ENCODE measurements around the gene ZNF507.

ZNF507 gene

DNA sequence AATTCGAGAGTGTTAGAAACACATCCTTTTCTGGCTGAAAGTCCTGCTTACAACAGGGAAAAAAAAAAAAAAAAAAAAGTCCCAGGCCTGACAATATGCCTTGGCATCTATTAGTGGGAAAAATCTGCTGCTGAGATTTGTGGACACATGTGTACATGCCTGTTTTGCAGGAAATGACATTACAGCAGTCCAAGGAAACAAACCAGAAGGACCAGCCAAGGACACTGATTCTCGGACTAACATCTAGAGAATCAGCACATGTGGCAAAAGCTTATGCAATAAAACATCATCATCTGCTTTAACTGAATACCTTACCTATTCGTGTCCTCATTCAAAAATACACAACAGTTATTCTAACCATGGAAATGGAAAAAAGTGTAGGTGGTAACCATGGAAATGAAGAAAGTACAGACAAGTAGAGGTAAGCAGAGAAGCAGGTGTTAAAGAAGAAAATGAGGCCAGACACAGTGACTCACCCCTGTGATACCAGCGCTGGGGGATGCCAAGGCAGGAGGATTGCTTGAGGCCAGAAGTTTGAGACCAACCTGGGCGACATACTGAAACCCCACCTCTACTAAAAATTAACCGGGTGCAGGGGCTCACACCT lies 50.7 kb downstream of the ZNF507 start:
- H3K4me1 ChIP-seq (ENCODE audit: insufficient read depth, low read length) = no peaks in the 10 kb centered on the region
- no peaks in the 10 kb centered on the region for H3K9me3 ChIP-seq (ENCODE audit: low read length)
- no peaks in the 10 kb centered on the region for H3K27me3 ChIP-seq (ENCODE audit: insufficient read depth, low read length)
- no peak overlapping the region for H2AFZ ChIP-seq (ENCODE audit: low read depth, low read length)
- no peak overlapping the region for H3K4me3 ChIP-seq (ENCODE audit: low read length)
- H3K36me3 ChIP-seq (ENCODE audit: insufficient read depth, low read length) = no peaks in the 10 kb centered on the region

DNA sequence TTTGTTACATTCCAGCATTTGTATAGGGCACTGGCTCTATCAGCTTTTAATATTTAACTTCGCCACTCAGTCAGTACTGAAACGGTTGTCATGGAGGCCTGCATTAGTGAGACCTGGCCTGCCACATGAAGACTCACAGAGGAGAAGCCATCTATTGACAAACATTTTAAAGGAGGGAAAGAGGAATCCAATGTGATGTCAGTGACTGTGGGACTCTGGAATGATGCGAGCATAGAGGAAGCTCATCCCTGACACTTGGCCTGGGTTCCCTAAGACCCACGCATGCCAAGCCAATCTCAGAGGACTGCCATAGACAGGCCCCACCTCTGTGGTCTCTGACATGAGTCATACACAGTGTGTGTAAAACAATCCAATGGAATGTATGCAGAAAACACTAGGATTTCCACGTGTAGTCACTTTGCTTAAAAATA lies 52.3 kb downstream of the ZNF507 start:
- H3K27me3 ChIP-seq (ENCODE audit: insufficient read depth, low read length) = no peaks in the 10 kb centered on the region
- H3K4me1 ChIP-seq (ENCODE audit: insufficient read depth, low read length) = no peaks in the 10 kb centered on the region
- no peaks in the 10 kb centered on the region for H3K36me3 ChIP-seq (ENCODE audit: insufficient read depth, low read length)
- no peak overlapping the region for H3K4me3 ChIP-seq (ENCODE audit: low read length)
- H2AFZ ChIP-seq (ENCODE audit: low read depth, low read length) = no peak overlapping the region
- H3K9me3 ChIP-seq (ENCODE audit: low read length) = no peaks in the 10 kb centered on the region

DNA sequence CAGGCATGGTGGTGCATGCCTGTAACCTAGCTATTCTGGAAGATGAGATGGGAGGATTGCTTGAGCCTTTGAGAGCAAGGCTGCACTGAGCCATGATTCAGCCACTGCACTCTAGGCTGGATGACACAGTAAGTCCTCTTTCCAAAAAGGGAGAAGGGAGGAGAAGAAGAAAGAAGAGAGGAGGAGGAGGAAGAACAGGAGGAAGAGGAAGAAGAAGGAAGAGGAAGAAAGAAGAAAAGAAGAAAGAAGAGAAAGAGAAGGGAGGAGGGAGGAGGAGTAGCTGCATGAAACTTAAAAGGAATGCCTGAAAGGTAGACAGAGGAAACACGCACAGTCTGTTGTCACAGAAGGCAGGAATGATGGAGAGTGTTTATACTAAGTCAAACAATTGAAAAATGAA lies 56.6 kb downstream of the ZNF507 start:
- no peaks in the 10 kb centered on the region for H3K36me3 ChIP-seq (ENCODE audit: insufficient read depth, low read length)
- no peak overlapping the region for H3K4me3 ChIP-seq (ENCODE audit: low read length)
- H2AFZ ChIP-seq (ENCODE audit: low read depth, low read length) = no peak overlapping the region
- H3K27me3 ChIP-seq (ENCODE audit: insufficient read depth, low read length) = no peaks in the 10 kb centered on the region
- H3K9me3 ChIP-seq (ENCODE audit: low read length) = no peaks in the 10 kb centered on the region
- peaks cover 18% of the 10 kb centered on the region for H3K4me1 ChIP-seq (ENCODE audit: insufficient read depth, low read length)

DNA sequence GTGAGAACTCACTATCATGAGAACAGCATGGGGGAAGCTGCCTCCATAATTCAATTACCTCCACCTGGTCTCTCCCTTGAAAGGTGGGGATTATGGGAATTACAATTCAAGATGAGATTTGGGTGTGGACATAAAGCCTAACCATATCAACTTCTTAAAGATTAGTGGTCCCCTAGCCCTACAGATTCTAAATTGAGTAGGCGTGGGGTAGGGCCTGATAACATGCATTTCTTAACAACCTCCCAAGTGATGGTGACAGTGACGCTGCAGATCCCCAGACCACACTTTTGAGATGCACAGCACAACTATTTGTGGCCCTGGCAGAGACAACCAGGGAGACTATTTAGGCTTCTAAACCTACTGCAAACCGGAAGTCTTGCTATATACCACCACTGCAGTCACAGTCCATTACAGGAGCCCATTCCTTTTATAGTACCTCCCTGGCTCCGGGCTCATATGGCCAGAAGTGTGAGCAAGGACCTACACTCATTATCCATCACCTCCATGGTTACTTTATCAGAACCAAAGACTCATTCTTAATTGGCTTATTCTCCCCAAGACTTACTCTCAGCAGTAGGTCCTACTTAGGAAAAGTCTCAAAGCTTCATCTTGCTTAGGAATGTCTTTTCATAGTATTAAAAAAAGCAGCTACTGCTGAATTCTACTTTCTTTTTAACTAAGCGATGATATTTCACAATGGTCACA lies 58.0 kb downstream of the ZNF507 start:
- Histone ChIP-seq H3K4me1 (ENCODE audit: insufficient read depth, low read length) (peaks cover 21% of the 10 kb centered on the region), H3K27me3 (ENCODE audit: insufficient read depth, low read length) (no peaks in the 10 kb centered on the region), H3K4me3 (ENCODE audit: low read length) (no peak overlapping the region), H2AFZ (ENCODE audit: low read depth, low read length) (no peak overlapping the region), H3K9me3 (ENCODE audit: low read length) (no peaks in the 10 kb centered on the region), H3K36me3 (ENCODE audit: insufficient read depth, low read length) (peaks cover 7% of the 10 kb centered on the region)

DNA sequence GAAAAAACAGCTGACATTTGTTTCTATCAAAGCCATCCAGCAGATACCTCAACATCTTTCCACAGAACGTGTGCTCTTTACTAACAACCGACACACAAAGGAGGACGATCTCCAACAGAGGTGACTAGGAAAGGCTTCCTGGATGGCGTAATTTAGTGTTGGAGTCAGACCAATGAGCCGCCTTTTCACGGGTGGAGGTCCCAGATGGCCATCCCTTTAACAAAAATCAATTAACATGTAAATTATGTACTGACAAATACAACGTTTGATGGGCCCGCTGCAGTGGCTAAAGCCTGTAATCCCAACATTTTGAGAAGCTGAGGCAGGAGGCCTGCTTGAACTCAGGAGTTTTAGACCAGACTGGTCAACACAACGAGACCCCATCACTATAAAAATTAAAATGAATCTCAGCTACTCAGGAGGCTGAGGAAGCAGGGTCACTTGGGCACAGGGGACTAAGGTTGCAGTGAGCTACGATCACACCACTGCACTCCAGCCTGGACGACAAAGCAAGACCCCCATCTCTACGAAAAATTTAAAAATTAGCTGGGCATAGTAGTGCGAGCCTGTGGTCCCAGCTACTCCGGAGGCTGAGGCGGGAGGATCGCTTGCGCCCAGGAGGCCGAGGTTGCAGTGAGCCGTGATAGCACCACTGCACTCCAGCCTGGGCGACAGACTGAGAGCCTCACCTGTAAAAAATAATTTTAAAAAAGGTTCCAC lies 59.0 kb downstream of the ZNF507 start:
- Histone ChIP-seq H3K9me3 (ENCODE audit: low read length) (no peaks in the 10 kb centered on the region), H2AFZ (ENCODE audit: low read depth, low read length) (peak overlapping the region; percentile 65), H3K4me1 (ENCODE audit: insufficient read depth, low read length) (peaks cover 21% of the 10 kb centered on the region), H3K36me3 (ENCODE audit: insufficient read depth, low read length) (peaks cover 16% of the 10 kb centered on the region), H3K4me3 (ENCODE audit: low read length) (peak overlapping the region; percentile 96), H3K27me3 (ENCODE audit: insufficient read depth, low read length) (no peaks in the 10 kb centered on the region)

DNA sequence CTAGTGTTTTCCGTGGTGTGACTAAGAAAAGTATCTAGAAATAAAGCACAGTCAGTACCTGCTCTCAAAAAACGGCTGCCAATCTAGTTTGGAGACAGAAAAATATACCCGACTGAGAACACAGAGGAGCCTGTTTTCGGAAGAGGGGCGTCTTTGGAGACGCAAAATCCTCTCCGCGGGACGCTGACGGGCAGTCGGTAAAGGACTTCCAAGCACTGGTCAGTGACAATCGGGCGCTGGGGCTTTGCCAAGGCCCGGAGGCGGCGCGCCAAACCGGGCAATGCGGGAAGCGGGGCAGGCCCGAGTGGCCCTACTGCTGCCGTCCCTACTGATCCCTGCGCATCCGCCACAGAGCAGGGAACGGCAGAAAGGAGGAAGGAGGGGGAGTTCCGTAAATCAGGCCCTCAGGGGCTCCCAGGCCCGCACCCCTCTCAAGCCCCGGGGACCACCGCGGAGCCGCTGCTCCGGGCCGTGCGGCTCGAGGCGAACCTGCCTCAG lies 59.6 kb downstream of the ZNF507 start:
- Histone ChIP-seq H3K4me3 (ENCODE audit: low read length) (peak overlapping the region; percentile 96), H3K9me3 (ENCODE audit: low read length) (no peaks in the 10 kb centered on the region), H3K36me3 (ENCODE audit: insufficient read depth, low read length) (peaks cover 23% of the 10 kb centered on the region), H3K4me1 (ENCODE audit: insufficient read depth, low read length) (peaks cover 21% of the 10 kb centered on the region), H3K27me3 (ENCODE audit: insufficient read depth, low read length) (no peaks in the 10 kb centered on the region), H2AFZ (ENCODE audit: low read depth, low read length) (peak overlapping the region; percentile 65)

DNA sequence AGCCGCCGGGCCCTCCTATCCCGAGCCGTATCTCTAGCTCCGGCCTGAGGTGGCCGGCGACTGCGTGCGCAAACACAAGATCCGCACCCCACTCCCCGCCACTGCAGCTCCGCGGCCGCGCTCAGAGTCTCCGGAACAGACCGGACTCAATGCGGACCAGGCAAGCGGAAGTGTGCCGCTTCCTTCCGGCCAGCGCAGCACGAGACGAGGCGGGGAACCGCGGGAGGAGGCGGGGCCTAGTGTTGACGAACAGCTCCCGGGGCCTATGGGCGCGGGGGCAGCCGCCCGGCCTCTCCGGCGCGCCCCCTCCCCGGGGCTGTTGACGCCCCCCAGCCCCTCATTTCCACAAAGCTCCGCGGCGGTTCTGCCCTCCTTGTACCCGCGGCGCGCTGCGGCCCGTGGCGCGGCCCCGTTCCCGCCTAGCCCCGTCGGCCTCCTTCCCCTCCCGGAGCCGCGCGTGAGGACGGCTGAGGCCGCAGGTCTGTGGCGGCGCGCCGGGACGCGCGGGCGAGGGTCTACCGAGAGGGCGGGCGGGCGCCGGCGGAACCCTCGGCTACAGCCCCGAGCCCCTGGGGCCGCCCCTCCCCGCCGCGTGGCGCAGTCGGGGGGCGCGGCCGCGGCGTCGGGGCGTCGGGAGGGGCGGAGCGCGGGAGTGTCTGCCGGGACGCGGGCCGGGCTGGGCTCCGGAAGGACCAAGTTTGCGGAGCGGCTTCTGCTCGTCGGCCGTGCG lies 60.2 kb downstream of the ZNF507 start, which contains the start of gene DPY19L3:
Gene DPY19L3, plus strand, starts transcription at position 340 of the 730 bp plus-strand sequence. CDS start 2,484 bp downstream, outside the sequence.
- peaks cover 21% of the 10 kb centered on the region for H3K4me1 ChIP-seq (ENCODE audit: insufficient read depth, low read length)
- H3K4me3 ChIP-seq (ENCODE audit: low read length) = peak within 1 kb of the TSS; percentile 96
- H3K9me3 ChIP-seq (ENCODE audit: low read length) = no peaks in the 10 kb centered on the region
- no peaks in the 10 kb centered on the region for H3K27me3 ChIP-seq (ENCODE audit: insufficient read depth, low read length)
- peak within 1 kb of the TSS; percentile 65 for H2AFZ ChIP-seq (ENCODE audit: low read depth, low read length)
- peaks cover 27% of the 10 kb centered on the region for H3K36me3 ChIP-seq (ENCODE audit: insufficient read depth, low read length)

DNA sequence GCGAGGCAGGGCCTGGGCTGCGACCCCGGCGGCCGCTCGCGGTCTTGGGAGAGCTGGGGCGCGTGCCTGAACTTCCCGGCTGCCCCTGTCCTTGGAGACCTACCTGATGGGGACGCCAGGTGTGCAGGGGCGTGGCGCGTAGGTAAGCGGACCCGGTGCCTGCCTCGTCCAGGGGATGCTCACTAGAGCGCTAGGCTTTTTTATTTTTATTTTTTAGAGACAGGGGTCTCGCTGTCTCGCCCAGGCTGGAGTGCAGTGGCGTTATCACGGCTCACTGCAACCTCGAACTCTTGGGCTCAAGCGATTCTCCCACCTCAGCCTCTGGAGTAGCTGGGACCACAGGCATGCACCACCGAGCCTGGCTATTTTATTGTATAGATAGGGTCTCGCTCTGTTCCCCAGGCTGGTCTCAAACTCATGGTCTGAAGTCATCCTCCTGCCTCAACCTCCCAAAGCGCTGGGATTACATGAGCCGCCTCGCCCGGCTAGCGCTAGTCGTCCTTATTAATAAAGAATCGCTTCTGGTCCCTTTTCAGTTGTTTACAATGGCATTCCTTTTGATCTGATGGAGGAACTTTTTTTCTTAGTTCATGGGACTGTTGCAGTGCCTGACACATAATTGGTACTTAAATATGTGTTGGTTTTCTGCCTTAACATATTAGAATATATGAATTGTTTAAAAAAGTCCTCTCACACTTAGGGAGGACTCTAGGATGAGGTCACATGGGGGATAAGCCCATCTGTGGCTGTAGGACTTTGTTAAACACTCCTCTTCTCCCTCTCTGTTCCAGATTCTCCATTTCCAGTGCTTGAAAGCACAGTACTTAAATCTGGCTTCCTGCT lies 61.0 kb downstream of the ZNF507 start:
- H3K9me3 ChIP-seq (ENCODE audit: low read length) = no peaks in the 10 kb centered on the region
- H3K4me1 ChIP-seq (ENCODE audit: insufficient read depth, low read length) = peaks cover 21% of the 10 kb centered on the region
- H2AFZ ChIP-seq (ENCODE audit: low read depth, low read length) = peak overlapping the region; percentile 64
- peak overlapping the region; percentile 96 for H3K4me3 ChIP-seq (ENCODE audit: low read length)
- H3K36me3 ChIP-seq (ENCODE audit: insufficient read depth, low read length) = peaks cover 34% of the 10 kb centered on the region
- H3K27me3 ChIP-seq (ENCODE audit: insufficient read depth, low read length) = no peaks in the 10 kb centered on the region

DNA sequence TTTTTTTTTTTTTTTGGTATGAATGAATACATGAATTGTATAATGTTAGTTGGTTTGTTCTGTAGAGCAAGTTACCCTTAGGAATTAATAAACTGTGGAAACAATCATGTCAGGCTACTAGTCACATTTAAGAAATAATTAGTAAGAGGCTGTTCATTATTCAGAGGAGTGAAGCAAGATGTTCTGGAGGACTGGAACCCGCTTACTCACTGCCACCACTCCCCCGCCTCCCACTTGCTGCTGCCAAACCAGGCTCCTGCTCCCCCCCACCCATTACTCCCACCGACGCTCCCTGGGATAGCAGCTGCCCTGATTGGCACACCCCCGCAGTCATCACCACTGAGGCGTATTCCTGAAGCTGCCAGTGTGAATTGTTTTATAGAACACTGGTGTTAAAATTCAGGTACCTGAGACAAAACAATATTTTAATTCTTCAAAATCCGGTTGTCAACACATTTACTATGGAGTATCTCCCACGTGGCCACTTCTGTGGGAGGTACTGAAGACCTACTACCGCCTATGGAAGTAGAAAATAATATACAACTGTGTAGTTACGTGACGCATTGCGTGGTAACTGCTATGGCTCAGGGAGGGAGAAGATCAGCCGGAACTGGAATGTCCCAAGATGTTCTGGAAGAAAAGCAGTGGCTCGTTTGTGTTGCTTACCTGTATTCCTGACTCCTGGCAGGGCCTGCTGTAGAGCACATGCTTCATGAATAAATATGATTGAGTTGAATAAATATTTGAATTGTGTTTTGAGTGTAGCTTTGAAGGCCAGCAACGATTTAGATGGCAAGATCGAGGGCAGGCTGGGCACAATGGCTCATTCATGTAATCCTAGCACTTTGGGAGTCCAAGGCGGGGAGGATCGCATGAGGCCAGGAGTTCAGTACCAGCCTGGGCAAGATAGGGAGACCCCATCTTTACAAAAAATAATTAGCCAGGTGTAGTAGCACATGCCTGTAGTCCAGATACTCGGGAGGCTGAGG lies 61.9 kb downstream of the ZNF507 start:
- H3K4me1 ChIP-seq (ENCODE audit: insufficient read depth, low read length) = peaks cover 21% of the 10 kb centered on the region
- H3K27me3 ChIP-seq (ENCODE audit: insufficient read depth, low read length) = no peaks in the 10 kb centered on the region
- H2AFZ ChIP-seq (ENCODE audit: low read depth, low read length) = no peak overlapping the region
- peak overlapping the region; percentile 96 for H3K4me3 ChIP-seq (ENCODE audit: low read length)
- peaks cover 39% of the 10 kb centered on the region for H3K36me3 ChIP-seq (ENCODE audit: insufficient read depth, low read length)
- no peaks in the 10 kb centered on the region for H3K9me3 ChIP-seq (ENCODE audit: low read length)

DNA sequence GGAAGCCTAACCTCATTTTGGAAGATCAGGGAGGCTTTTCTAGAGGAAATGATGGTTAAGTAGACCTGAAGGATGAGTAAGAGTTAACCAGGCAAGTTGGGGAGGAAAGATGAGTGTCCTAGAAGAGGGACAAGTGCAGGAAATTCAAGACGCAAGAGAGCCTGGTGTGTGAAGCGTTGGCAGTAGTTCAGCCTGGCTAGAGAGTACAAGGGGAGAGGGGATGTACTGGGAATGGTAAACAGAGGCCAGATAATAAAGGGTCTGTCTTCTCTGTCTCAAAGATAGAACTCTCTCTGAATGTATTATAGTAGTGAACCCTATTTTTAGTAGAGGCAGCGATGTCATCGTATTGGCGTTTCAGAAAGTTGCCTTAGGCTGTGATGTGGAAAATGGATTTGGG lies 69.8 kb downstream of the ZNF507 start:
- Histone ChIP-seq H3K9me3 (ENCODE audit: low read length) (peaks cover 2% of the 10 kb centered on the region), H3K4me1 (ENCODE audit: insufficient read depth, low read length) (no peaks in the 10 kb centered on the region), H3K4me3 (ENCODE audit: low read length) (no peak overlapping the region), H3K36me3 (ENCODE audit: insufficient read depth, low read length) (peaks cover 61% of the 10 kb centered on the region), H2AFZ (ENCODE audit: low read depth, low read length) (no peak overlapping the region), H3K27me3 (ENCODE audit: insufficient read depth, low read length) (no peaks in the 10 kb centered on the region)

DNA sequence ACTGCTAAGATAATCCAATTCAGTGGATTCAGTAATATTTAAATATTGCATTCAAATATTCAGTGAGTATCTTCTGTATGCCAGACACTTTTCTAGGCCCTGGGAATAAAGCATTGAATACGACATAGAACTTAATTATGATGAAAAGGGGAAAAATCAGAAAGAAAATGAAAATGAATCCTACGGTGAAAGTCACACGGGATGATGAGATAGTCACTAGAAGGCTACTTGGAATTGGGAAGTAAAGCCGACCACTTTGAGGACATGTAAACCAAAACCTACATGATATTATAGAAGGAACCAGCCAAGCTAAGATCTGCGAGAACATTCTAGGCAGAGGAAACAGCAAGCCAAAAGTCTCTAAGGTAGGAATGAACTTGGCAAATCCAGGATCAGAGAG lies 70.3 kb downstream of the ZNF507 start:
- H3K4me3 ChIP-seq (ENCODE audit: low read length) = no peak overlapping the region
- no peaks in the 10 kb centered on the region for H3K4me1 ChIP-seq (ENCODE audit: insufficient read depth, low read length)
- H3K27me3 ChIP-seq (ENCODE audit: insufficient read depth, low read length) = no peaks in the 10 kb centered on the region
- peaks cover 60% of the 10 kb centered on the region for H3K36me3 ChIP-seq (ENCODE audit: insufficient read depth, low read length)
- peaks cover 2% of the 10 kb centered on the region for H3K9me3 ChIP-seq (ENCODE audit: low read length)
- H2AFZ ChIP-seq (ENCODE audit: low read depth, low read length) = no peak overlapping the region

Measured in neuron (in vitro differentiated cells).